Glutamatergic neuron (in vitro differentiated cells): Measurements from ENCODE around the gene HARBI1. TPM values are rescaled to one million over a fixed set of nuclear protein-coding genes. Genes with fewer than 3 reads are reported as not detected.

Experiments used
- DNase-seq: peaks from one replicate; pipeline ENCODE4 v3.0.0; 2022
- H3K27ac Mint-ChIP-seq: one replicate; pipeline ENCODE4 v1.8.0; 2020; ENCODE audit warnings: mild to moderate bottlenecking, mixed read lengths, inconsistent platforms; ENCODE audit not compliant: unreplicated experiment
- H3K27me3 Mint-ChIP-seq: one replicate; pipeline ENCODE4 v1.8.0; 2020; ENCODE audit warnings: mild to moderate bottlenecking, moderate library complexity, mixed read lengths, inconsistent platforms; ENCODE audit not compliant: unreplicated experiment
- H3K36me3 Mint-ChIP-seq: one replicate; pipeline ENCODE4 v1.8.0; 2020; ENCODE audit warnings: mild to moderate bottlenecking, mixed read lengths, inconsistent platforms; ENCODE audit not compliant: unreplicated experiment
- H3K4me1 Mint-ChIP-seq: one replicate; pipeline ENCODE4 v1.8.0; 2020; ENCODE audit warnings: mild to moderate bottlenecking, low read depth, mixed read lengths, inconsistent platforms; ENCODE audit not compliant: unreplicated experiment
- H3K4me3 Mint-ChIP-seq: one replicate; pipeline ENCODE4 v1.8.0; 2020; ENCODE audit warnings: mild to moderate bottlenecking, mixed read lengths, inconsistent platforms; ENCODE audit not compliant: unreplicated experiment
- H3K9me3 Mint-ChIP-seq: one replicate; pipeline ENCODE4 v1.8.0; 2020; ENCODE audit warnings: mild to moderate bottlenecking, moderate library complexity, mixed read lengths, inconsistent platforms; ENCODE audit not compliant: unreplicated experiment
- total RNA-seq: library from RNA; stranded (reverse); fragmentation: NEBNext Ultra II Directional; extraction: Animal tissue kit (Norgen Biotek cat#: 25700); gene quantifications from one replicate; pipeline ENCODE4 v1.2.1, GENCODE V29; 2021; ENCODE audit not compliant: unreplicated experiment
- TF ChIP-seq, protein P1 (sequence below): fragments of 200-600 bp; sonication (generic); IDR thresholded peaks from one replicate; pipeline ENCODE4 v1.5.0; 2021; ENCODE audit not compliant: partially characterized antibody, unreplicated experiment

HARBI1 gene
- total RNA-seq, 1 donor from 2014 or later: 11.1 TPM

DNA sequence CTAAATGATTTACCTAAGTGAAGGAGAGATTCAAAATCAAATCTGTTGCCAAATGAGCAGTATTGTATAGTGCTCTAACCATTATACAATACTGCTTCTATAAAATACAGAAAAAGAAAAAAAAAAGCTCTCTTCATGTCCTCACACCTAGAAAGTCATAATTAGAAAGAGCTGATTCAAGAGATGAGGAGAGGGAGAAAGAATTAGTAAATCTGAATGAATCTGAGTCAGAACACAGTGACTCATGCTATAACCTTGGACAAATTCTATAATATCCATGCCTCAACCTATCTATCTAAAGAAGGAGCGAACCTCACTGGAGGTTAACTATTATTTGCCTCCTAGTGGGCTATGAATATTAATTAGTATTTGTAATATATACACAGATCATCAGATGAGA, 52.6 kb downstream of the HARBI1 start:
- no peak overlapping the region for H3K27ac Mint-ChIP-seq
- DNase-seq: no peak
- no peaks in the 10 kb centered on the region for H3K9me3 Mint-ChIP-seq
- H3K4me3 Mint-ChIP-seq: no peak overlapping the region
- peaks cover 3% of the 10 kb centered on the region for H3K4me1 Mint-ChIP-seq
- no peaks in the 10 kb centered on the region for H3K27me3 Mint-ChIP-seq
- H3K36me3 Mint-ChIP-seq: no peaks in the 10 kb centered on the region
- TF ChIP-seq, protein P1, sequence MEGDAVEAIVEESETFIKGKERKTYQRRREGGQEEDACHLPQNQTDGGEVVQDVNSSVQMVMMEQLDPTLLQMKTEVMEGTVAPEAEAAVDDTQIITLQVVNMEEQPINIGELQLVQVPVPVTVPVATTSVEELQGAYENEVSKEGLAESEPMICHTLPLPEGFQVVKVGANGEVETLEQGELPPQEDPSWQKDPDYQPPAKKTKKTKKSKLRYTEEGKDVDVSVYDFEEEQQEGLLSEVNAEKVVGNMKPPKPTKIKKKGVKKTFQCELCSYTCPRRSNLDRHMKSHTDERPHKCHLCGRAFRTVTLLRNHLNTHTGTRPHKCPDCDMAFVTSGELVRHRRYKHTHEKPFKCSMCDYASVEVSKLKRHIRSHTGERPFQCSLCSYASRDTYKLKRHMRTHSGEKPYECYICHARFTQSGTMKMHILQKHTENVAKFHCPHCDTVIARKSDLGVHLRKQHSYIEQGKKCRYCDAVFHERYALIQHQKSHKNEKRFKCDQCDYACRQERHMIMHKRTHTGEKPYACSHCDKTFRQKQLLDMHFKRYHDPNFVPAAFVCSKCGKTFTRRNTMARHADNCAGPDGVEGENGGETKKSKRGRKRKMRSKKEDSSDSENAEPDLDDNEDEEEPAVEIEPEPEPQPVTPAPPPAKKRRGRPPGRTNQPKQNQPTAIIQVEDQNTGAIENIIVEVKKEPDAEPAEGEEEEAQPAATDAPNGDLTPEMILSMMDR: no peak

DNA sequence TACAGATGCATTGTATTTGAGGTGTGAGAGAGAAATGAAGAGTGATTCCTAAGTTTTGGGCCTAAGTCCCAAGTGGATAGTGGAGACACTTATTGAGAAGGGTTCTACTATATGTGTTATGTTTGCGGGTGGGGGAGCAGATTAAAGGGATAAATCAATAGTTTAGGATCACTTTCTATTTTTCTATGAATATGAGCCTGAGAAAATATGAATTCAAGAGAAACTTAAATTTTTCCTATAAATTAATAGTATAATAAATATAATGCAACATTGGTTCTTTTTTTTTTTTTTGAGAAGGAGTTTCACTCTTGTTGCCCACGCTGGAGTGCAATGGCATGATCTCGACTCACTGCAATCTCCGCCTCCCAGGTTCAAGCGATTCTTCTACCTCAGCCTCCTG, 54.5 kb downstream of the HARBI1 start:
- H3K27me3 Mint-ChIP-seq: no peaks in the 10 kb centered on the region
- H3K9me3 Mint-ChIP-seq: no peaks in the 10 kb centered on the region
- H3K4me3 Mint-ChIP-seq: no peak overlapping the region
- H3K36me3 Mint-ChIP-seq: no peaks in the 10 kb centered on the region
- H3K27ac Mint-ChIP-seq: no peak overlapping the region
- TF ChIP-seq, protein P1: no peak
- no peak for DNase-seq
- peaks cover 3% of the 10 kb centered on the region for H3K4me1 Mint-ChIP-seq

DNA sequence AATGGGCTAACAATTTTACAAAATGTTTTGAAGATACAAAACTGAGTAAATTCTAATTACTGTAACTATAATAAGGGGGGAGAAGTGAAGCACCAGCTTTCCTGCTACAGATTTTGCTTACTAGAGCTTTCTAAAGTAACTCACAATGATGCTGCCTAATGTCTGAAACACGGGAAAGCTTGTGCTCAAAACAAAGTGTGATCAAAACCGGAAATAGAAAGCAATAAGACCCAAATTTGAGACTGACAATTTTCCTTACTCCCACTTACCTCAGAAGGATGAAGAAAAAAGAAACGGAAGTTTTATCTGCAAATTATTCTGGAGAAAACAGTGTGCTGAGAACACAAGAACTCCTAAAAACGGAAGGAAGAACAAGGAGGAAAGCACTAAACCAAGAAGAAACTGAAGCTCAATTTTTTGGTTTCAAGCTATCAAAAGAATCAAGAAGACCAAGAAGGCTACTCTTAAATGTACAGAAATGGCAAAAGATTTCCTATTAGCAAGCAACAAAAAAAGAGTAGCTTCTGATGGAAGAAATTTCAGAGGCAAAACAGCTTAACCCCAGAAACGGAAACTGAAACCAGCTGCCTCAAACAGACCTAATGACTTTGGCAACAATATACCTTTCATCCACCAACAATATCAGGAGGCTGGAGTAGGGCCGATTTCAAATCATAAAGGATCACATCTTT, 56.6 kb downstream of the HARBI1 start:
- peaks cover 3% of the 10 kb centered on the region for H3K4me1 Mint-ChIP-seq
- no peaks in the 10 kb centered on the region for H3K27me3 Mint-ChIP-seq
- H3K9me3 Mint-ChIP-seq: no peaks in the 10 kb centered on the region
- DNase-seq: no peak
- TF ChIP-seq, protein P1: no peak
- H3K27ac Mint-ChIP-seq: peak overlapping the region; percentile 4
- no peak overlapping the region for H3K4me3 Mint-ChIP-seq
- no peaks in the 10 kb centered on the region for H3K36me3 Mint-ChIP-seq

DNA sequence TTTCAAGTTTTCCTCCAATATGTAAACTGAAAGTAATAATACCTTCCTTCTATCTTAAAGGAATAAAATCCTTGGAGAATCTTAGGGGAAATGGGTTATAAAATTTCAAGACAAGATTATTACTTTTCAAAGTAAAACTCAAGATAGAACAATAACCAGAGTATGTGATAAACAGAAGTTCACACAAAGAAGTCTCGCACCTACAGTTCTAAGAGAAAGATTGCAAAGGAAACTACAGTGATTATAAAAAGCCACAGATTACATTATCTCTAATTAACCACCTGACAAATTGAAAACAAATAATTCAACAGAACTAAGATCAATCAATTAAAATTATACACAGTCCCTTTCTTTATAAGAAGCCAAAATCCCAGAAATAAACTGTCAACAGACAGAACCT, 57.2 kb downstream of the HARBI1 start:
- DNase-seq: no peak
- Mint-ChIP-seq H3K36me3 (no peaks in the 10 kb centered on the region), H3K27ac (no peak overlapping the region), H3K4me3 (no peak overlapping the region), H3K4me1 (peaks cover 7% of the 10 kb centered on the region), H3K9me3 (no peaks in the 10 kb centered on the region), H3K27me3 (no peaks in the 10 kb centered on the region)
- TF ChIP-seq, protein P1: no peak

DNA sequence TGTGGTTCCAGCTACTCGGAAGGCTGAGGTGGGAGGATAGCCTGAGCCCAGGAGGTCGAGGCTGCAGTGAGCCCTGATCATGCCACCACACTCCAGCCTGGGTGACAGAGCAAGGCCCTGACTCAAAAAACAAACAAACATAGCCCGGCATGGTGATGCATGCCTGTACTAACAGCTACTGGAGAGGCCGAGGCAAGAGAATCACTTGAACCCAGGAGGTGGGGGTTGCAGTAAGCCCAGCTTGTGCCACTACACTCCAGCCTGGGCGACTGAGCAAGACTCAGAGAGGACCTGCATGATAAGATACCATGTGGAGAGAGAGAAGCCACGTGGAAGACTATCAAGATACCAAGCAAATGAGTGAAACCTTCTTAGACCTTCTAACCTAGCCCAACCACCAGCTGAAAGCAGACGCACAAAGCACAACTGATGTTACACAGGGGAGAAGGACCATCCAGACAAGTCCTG, 59.3 kb downstream of the HARBI1 start:
- no peak overlapping the region for H3K4me3 Mint-ChIP-seq
- peaks cover 2% of the 10 kb centered on the region for H3K9me3 Mint-ChIP-seq
- peaks cover 9% of the 10 kb centered on the region for H3K4me1 Mint-ChIP-seq
- no peaks in the 10 kb centered on the region for H3K27me3 Mint-ChIP-seq
- H3K36me3 Mint-ChIP-seq: no peaks in the 10 kb centered on the region
- TF ChIP-seq, protein P1: no peak
- no peak overlapping the region for H3K27ac Mint-ChIP-seq
- no peak for DNase-seq
